Measurements from ENCODE around the gene CEP170.

CEP170 gene

GRCh38 chr1:243267914-243268653 lies 13.0 kb upstream of the CEP170 start:
- peak; percentile 68 for DNase-seq (ENCODE audit: low read depth, low spot score)

- DNase-seq (ENCODE audit: low read depth, low spot score): no peak
These were observed 12.4 kb upstream of the CEP170 start for GRCh38 chr1:243267471-243267880.

- no peak for DNase-seq (ENCODE audit: low read depth, low spot score)
These were observed 11.2 kb upstream of the CEP170 start for GRCh38 chr1:243266231-243266630.

GRCh38 chr1:243264717-243265116 lies 9.6 kb upstream of the CEP170 start:
- no peak for DNase-seq (ENCODE audit: low read depth, low spot score)

- DNase-seq (ENCODE audit: low read depth, low spot score): no peak
These were observed 6.3 kb upstream of the CEP170 start for GRCh38 chr1:243261390-243261789.

- no peak for DNase-seq (ENCODE audit: low read depth, low spot score)
These were observed 5.3 kb upstream of the CEP170 start for GRCh38 chr1:243260221-243260880.

- DNase-seq (ENCODE audit: low read depth, low spot score): no peak
These were observed 3.6 kb upstream of the CEP170 start for GRCh38 chr1:243258731-243259130.

- DNase-seq (ENCODE audit: low read depth, low spot score): no peak
These were observed 2.1 kb upstream of the CEP170 start for GRCh38 chr1:243257189-243257588.

GRCh38 chr1:243256590-243256989 lies 1.5 kb upstream of the CEP170 start:
- no peak for DNase-seq (ENCODE audit: low read depth, low spot score)

GRCh38 chr1:243255791-243256512 lies 871 bp upstream of the CEP170 start, which contains the start of gene SDCCAG8:
TSS of gene SDCCAG8 (plus strand) at chr1:243256041. CDS start at chr1:243256174, 133 bp downstream.
- DNase-seq (ENCODE audit: low read depth, low spot score): peak; percentile 100

GRCh38 chr1:243254233-243254926 lies 701 bp downstream of the CEP170 start:
- DNase-seq (ENCODE audit: low read depth, low spot score): peak; percentile 71

GRCh38 chr1:243253926-243254232 lies 1.2 kb downstream of the CEP170 start:
- DNase-seq (ENCODE audit: low read depth, low spot score): no peak

- no peak for DNase-seq (ENCODE audit: low read depth, low spot score)
These were observed 1.7 kb downstream of the CEP170 start for GRCh38 chr1:243253211-243253925.

- no peak for DNase-seq (ENCODE audit: low read depth, low spot score)
These were observed 3.5 kb downstream of the CEP170 start for GRCh38 chr1:243251539-243251938.

GRCh38 chr1:243250102-243250501 lies 5.0 kb downstream of the CEP170 start:
- DNase-seq (ENCODE audit: low read depth, low spot score): no peak

- no peak for DNase-seq (ENCODE audit: low read depth, low spot score)
These were observed 5.9 kb downstream of the CEP170 start for GRCh38 chr1:243249214-243249613.

- DNase-seq (ENCODE audit: low read depth, low spot score): no peak
These were observed 7.2 kb downstream of the CEP170 start for GRCh38 chr1:243247901-243248300.

- DNase-seq (ENCODE audit: low read depth, low spot score): peak; percentile 51
These were observed 8.2 kb downstream of the CEP170 start for GRCh38 chr1:243246916-243247315.

- no peak for DNase-seq (ENCODE audit: low read depth, low spot score)
These were observed 10.6 kb downstream of the CEP170 start for GRCh38 chr1:243244432-243244841.

GRCh38 chr1:243236604-243237252 lies 18.4 kb downstream of the CEP170 start:
- no peak for DNase-seq (ENCODE audit: low read depth, low spot score)
